Sigmoid colon (tissue), 7 donors: ENCODE data around the gene RPLP2. TPM values are rescaled to one million over a fixed set of nuclear protein-coding genes. Genes with fewer than 3 reads are reported as not detected.

ENCODE experiments used
- DNase-seq: peaks from one replicate; pipeline ENCODE4 v3.0.0-alpha.2; 2019
- H3K27ac ChIP-seq, 4 donors: fragments of 200-600 bp; sonication (generic); one replicate each; pipeline ENCODE4 v1.5.1; 2016 to 2019; ENCODE audit warnings: mild to moderate bottlenecking in 1 of 4
- H3K27me3 ChIP-seq, 3 donors: fragments of 200-600 bp; sonication (generic); one replicate each; pipeline ENCODE4 v1.5.1; 2019; ENCODE audit warnings: mild to moderate bottlenecking in 1 of 3
- H3K36me3 ChIP-seq, 4 donors: fragments of 200-600 bp; sonication (generic); one replicate each; pipeline ENCODE4 v1.5.1; 2016 to 2019
- H3K4me1 ChIP-seq, 4 donors: fragments of 200-600 bp; sonication (generic); one replicate each; pipeline ENCODE4 v1.5.1; 2017 to 2019
- H3K4me3 ChIP-seq, 4 donors: fragments of 200-600 bp; sonication (generic); one replicate each; pipeline ENCODE4 v1.5.1; 2017 to 2019; ENCODE audit warnings: mild to moderate bottlenecking in 2 of 4, moderate library complexity in 1 of 4
- H3K9me3 ChIP-seq, 4 donors: fragments of 200-600 bp in 3 of 4; sonication (generic) in 3 of 4; one replicate each; pipeline versions ENCODE4 v1.5.1 to v1.6.1; 2013 to 2019
- CTCF ChIP-seq, 4 experiments: fragments of 450-650 bp in 3 of 4; fragments of 200-600 bp in 1 of 4; IDR thresholded peaks; one replicate each; pipeline ENCODE4 v1.5.1; 2016 to 2019; ENCODE audit warnings: antibody characterized with exemption in 4 of 4, mild to moderate bottlenecking in 3 of 4, moderate library complexity in 2 of 4
- EP300 ChIP-seq, 4 donors: sonication (generic); formaldehyde crosslinking; IDR thresholded peaks; one replicate each; pipeline ENCODE4 v1.6.1; 2017; ENCODE audit warnings: antibody characterized with exemption in 4 of 4
- POLR2A ChIP-seq, 2 donors: fragments of 450-650 bp; IDR thresholded peaks; one replicate each; pipeline ENCODE4 v1.6.1; 2016; ENCODE audit warnings: antibody characterized with exemption in 2 of 2, mild to moderate bottlenecking in 2 of 2, moderate library complexity in 2 of 2
- POLR2AphosphoS5 ChIP-seq, 4 donors: sonication (generic); formaldehyde crosslinking; IDR thresholded peaks; one replicate each; pipeline ENCODE4 v1.6.1; 2017; ENCODE audit warnings: antibody characterized with exemption in 4 of 4
- WGBS, 2 donors: extraction: QIAGEN DNeasy Blood & Tissue Kit; methylation state at CpG; one replicate each; pipeline ENCODE4 v1.1.7; 2013; 5-methylcytosine and 5-hydroxymethylcytosine counted together
- intact Hi-C: fragments of 100-400 bp; cut with DNase I; formaldehyde crosslinking; loops from one replicate; pipeline ENCODE4 v1.15.1; 2023
- polyA plus RNA-seq, 3 donors: library from polyadenylated mRNA; stranded (reverse); fragments of 200-250 nt; gene quantifications; one replicate each; pipeline ENCODE4 v1.2.3, GENCODE V29; 2013
- total RNA-seq, 4 donors: library from RNA; depleted of rRNA; stranded (reverse); fragments of >200 nt; gene quantifications; one replicate each; pipeline ENCODE4 v1.1.0, GENCODE V29; 2016
- donor health status: healthy with polysubstance abuse.
- donor health status: Bipolar disorder and iron deficiency.
- donor health status: healthy.

Gene RPLP2
- total and polyA plus RNA-seq, 7 donors, result 405 to 2,533 (median 632) TPM

GRCh38 chr11:852762-853161 lies 43.0 kb downstream of the RPLP2 start:
- intact Hi-C loops, result no loop called here
- 41 to 77% methylated on average over 15 of the region's 15 CpGs for WGBS, 2 donors
- Histone ChIP-seq H3K27ac (no peak overlapping the region), H3K9me3 (no peaks in the 10 kb centered on the region), H3K27me3 (peaks cover 0 to 21% (median 9%) of the 10 kb centered on the region in 3 donors), H3K4me3 (no peak overlapping the region), H3K4me1 (peaks cover 0 to 35% (median 33%) of the 10 kb centered on the region in 4 donors), H3K36me3 (peaks cover 0 to 7% (median 0%) of the 10 kb centered on the region in 4 donors)
- TF ChIP-seq EP300 (IDR thresholded peaks at IDR 0.05), result no peak
- TF ChIP-seq POLR2AphosphoS5 (IDR thresholded peaks at IDR 0.05), result no peak
- TF ChIP-seq POLR2A (IDR thresholded peaks at IDR 0.05), result no peak
- no peak for TF ChIP-seq CTCF (IDR thresholded peaks at IDR 0.05)
- DNase-seq, result no peak

- Histone ChIP-seq H3K9me3 (no peaks in the 10 kb centered on the region), H3K4me1 (peaks cover 0 to 24% (median 23%) of the 10 kb centered on the region in 4 donors), H3K27ac (no peak overlapping the region), H3K4me3 (no peak overlapping the region), H3K27me3 (peaks cover 0 to 10% (median 4%) of the 10 kb centered on the region in 3 donors), H3K36me3 (peaks cover 0 to 7% (median 0%) of the 10 kb centered on the region in 4 donors)
- intact Hi-C loops, result no loop called here
- WGBS, 2 donors, result 87 to 94% methylated on average over 27 of the region's 27 CpGs
- no peak for DNase-seq
- no peak for TF ChIP-seq CTCF (IDR thresholded peaks at IDR 0.05)
- no peak for TF ChIP-seq EP300 (IDR thresholded peaks at IDR 0.05)
- TF ChIP-seq POLR2A (IDR thresholded peaks at IDR 0.05), result no peak
- no peak for TF ChIP-seq POLR2AphosphoS5 (IDR thresholded peaks at IDR 0.05)
Observed at GRCh38 chr11:853682-854448, 44.1 kb downstream of the RPLP2 start.

- H3K4me1 ChIP-seq, result peaks cover 0 to 25% (median 21%) of the 10 kb centered on the region in 4 donors
- no peak for DNase-seq
- H3K27me3 ChIP-seq, result peaks cover 0 to 3% (median 0%) of the 10 kb centered on the region in 3 donors
- TF ChIP-seq CTCF (IDR thresholded peaks at IDR 0.05) (no peak), EP300 (IDR thresholded peaks at IDR 0.05) (no peak), POLR2AphosphoS5 (IDR thresholded peaks at IDR 0.05) (no peak), POLR2A (IDR thresholded peaks at IDR 0.05) (no peak)
- WGBS, 2 donors, result 88 to 89% methylated on average over 20 of the region's 20 CpGs
- H3K9me3 ChIP-seq, result no peaks in the 10 kb centered on the region
- H3K36me3 ChIP-seq, result peaks cover 0 to 7% (median 0%) of the 10 kb centered on the region in 4 donors
- intact Hi-C loops, result no loop called here
- H3K27ac ChIP-seq, result no peak overlapping the region
- H3K4me3 ChIP-seq, result no peak overlapping the region
Observed at GRCh38 chr11:854601-855329, 45.0 kb downstream of the RPLP2 start.

GRCh38 chr11:855330-855674 lies 45.5 kb downstream of the RPLP2 start:
- no peak for DNase-seq
- Histone ChIP-seq H3K9me3 (no peaks in the 10 kb centered on the region), H3K36me3 (peaks cover 0 to 7% (median 0%) of the 10 kb centered on the region in 4 donors), H3K27me3 (peaks cover 0 to under 1% (median 0%) of the 10 kb centered on the region in 3 donors), H3K27ac (no peak overlapping the region), H3K4me3 (no peak overlapping the region), H3K4me1 (peaks cover 0 to 26% (median 21%) of the 10 kb centered on the region in 4 donors)
- TF ChIP-seq POLR2A (IDR thresholded peaks at IDR 0.05) (no peak), POLR2AphosphoS5 (IDR thresholded peaks at IDR 0.05) (no peak), CTCF (IDR thresholded peaks at IDR 0.05) (no peak), EP300 (IDR thresholded peaks at IDR 0.05) (no peak)
- intact Hi-C loops, result no loop called here
- WGBS, 2 donors, result 86 to 89% methylated on average over 7 of the region's 7 CpGs
